GM21360 (cell line): Measurements from ENCODE around the gene IGSF21.

Source experiments
- ATAC-seq: cut with Tn5 transposase; IDR thresholded peaks from one replicate; pipeline ENCODE4 v1.9.1; 2021; ENCODE audit warnings: mild to moderate bottlenecking, moderate library complexity; ENCODE audit not compliant: unreplicated experiment

The IGSF21 gene

DNA sequence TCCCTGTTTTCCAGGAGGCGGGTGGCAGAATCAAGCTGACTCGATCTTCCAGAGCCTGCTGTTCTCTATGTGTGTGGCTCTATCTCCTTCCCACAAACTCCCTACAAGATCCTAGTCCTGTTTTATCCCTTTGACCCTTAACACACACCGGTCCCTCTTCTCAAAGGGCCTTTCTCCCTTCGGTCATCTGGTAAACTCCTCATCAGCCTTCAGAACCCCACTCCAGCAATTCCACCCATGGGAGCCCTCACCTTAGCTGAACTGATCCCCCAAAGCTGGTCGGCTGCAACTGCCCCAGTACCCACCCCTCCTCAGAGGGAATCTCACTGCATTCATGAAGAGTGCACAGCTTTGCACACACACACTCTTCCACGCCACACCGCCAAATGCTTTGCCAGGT is 184.9 kb downstream of the IGSF21 start:
- ATAC-seq: no peak

DNA sequence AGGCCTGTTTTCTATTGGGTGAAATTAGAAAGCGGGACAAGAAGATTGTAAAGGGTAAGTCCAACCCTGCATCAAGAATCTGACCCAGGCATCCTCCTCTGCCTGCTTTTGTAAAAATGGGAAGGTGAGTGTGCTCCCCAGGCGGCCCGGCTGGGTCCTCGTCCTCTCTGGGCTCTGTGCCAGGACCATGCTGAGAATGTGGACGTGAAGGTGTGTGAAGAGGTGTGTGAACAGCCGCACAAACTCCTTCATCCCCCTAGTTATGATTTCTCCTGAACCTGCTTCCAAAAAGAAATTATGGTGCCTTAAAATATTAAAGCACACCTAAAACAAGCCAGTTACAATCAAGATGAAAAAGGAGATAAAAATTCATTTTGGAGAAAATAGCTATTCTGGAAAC is 185.7 kb downstream of the IGSF21 start:
- no peak for ATAC-seq

DNA sequence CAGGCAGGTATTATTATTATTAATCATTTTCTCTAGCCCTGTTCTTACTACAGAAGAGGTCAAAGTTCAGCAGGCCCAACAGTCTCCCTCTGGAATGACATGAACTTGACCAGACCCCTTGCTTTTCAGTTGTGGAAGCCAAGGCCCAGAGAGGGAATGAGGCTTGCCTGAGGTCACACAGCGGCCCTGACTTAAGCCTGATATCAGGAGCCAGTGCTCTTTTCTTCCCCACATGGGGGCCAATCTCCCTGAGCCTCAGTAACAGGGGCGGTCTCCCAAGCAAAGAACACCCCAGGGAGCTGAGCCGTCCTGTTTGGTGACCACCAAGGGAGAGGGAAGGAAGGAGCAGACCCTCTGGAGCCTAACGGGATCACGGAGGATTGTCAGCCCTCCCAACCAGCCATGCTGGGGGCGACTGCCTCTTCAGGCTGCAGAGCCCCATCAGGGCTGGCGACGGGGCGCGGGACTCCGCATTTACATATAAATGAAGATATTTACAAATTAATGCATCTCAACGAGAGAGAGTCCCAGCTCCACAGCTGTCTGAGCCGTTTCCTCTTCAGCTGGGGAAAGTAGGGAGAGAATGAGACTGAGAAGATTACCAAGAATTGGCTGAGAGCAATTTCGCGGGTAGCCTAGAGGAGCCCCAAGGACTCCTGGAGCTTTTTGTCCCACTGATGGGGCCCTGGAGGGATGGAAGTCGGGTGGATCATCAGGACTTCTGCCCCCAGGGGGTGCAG is 187.0 kb downstream of the IGSF21 start:
- ATAC-seq: no peak

DNA sequence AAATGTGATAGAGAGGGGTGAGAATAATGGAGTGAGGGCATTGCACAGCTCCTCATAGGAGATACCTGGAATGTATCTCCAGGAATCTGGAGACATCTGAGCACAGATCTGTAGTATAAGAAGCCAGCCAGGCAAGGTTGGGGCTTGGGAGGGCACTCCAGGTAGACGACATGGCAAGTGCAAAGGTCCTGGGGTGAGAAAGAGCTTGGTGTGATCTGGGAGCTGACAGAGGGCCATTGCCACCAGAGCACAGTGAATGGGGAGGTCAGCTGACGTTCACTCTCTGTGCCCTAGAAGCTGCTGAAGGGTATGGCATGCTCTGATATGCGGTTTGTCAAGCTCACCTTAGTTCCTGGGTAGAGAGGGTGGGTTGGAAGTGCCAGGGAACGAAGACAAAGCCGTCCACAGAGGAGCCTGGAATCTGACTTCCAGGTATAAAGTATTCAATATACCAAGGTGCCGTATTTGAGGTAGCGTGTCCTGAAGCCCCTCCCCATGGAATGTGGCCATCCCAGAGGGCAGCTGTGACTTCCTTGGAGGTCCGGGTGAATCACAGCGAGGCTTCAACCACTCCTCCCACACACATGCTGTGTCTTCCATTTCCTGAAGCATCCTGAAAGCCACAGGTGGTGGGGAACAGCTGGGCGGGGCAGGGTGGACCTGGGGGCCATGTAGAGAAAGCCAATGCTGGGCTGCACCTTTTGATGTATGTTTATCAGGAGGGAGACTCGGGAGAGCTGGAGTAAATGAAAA is 190.5 kb downstream of the IGSF21 start:
- no peak for ATAC-seq

DNA sequence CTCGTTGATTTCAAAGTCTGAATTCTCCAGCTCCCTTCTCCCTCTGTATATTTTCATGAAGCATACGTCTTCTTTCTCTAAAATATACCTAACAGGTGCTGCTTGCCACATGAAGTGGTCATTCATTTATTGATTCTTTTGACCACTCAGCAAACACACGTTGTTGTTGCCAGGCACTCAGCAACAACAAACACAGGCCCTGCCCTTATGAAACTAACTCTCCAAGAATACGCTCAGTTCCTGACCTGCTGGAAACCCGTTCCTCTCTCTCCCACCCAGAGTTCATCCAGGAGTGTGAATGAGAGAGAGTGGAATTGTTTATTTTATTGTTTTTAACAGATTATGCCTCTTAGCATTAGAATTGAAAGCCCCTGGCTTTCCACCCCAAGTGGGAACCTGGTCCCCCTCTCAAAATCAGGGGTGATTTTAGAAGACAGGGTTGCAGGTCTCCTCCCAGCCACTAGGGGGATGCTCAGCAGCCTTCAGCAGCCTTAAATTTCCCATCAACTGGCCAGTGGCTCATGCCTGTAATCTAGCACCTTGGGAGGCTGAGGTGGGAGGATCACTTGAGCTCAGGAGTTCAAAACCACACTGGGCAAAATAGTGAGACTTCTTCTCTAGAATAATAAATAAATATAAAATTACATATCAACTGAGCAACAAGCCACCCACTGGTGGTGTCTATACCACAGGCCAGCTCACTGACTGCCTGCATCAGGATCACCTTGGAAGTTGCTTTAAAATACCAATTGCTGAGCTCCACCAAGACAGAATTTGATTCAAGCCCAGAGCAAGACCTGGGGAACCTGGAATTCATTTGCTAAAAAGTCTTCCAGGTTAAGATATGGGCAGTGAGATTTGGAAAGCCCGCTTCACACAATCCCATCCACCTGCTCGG is 192.1 kb downstream of the IGSF21 start:
- no peak for ATAC-seq

DNA sequence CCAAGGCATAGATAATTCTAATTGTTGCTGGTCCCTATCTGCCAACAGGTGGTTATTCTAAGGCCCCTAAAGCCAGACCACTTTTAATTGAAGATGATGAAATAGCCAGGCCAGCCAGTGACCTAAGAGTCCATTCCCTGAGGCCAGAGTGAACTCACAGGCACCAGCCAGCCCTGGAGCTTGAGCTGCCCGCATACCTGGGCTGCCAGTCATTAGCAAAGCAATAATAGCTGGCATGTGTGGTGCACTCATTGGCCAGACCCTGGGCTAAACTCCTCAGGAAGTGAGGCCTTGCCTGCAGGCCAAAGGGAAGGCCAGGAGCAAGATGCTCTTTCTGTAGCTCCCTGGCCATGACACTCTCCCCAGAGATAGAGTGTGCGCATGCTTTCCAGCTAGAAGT is 192.8 kb downstream of the IGSF21 start:
- ATAC-seq: no peak

DNA sequence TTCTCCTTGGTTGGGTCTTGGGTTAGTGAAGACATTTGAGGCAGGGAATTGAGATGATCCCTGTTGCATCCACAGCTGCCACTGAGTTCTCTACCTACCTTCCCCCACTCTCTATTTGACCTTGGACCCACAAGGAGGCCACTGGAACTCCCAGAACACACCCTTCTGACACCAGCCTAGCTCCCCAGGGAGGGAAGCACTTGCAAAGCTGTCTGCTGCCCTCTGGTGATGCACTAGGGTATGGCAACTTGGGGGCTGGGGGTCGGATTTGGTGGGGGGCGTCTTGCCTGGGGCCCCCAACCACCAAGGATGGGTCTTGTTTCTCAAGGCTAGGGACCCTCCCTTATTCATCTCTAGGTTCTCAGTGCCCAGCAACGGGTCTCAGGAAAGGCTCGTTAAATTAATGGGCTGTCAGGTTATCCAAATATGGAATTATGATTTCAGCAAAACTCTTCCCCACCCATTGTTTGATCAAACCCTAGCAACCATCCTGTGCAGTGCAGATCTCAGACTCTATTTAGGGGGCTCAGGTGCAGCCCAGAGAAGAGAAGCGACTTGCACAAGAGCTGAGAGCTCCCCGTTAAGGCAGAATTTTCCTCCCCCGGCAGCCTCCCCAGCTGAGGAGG is 195.3 kb downstream of the IGSF21 start:
- ATAC-seq: no peak

DNA sequence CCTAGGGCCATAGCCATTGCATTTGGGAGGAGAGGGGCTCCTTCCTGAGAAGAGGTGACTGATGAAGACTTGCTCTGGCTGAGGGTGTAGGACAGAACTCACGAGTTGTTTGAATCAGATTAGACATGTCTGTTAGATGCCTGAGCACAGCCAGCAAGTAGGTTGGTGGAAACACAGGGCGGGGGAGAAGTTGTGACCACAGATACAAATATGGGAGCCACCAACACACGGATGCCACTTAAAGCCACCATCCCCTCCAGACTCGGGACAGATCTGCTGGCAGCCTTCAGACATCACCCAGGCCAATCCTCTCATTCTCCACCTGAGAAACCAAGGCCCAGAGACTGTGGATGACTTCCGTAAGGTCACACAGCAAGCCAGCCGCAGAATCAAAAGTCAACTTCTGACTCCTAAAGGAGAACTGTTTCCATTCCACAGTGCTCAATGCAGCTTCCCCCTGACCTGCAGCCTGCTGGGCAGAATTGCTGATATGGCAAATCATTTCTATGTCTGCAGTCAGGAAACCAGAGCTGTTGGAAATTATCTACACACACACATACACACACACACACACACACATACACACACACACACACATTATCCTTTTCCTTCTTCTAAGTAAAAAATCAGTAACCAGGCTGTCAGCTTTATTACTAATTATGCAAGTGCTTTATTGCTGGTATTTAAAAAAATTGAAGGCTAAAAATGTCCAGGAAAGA is 196.7 kb downstream of the IGSF21 start:
- ATAC-seq: no peak

DNA sequence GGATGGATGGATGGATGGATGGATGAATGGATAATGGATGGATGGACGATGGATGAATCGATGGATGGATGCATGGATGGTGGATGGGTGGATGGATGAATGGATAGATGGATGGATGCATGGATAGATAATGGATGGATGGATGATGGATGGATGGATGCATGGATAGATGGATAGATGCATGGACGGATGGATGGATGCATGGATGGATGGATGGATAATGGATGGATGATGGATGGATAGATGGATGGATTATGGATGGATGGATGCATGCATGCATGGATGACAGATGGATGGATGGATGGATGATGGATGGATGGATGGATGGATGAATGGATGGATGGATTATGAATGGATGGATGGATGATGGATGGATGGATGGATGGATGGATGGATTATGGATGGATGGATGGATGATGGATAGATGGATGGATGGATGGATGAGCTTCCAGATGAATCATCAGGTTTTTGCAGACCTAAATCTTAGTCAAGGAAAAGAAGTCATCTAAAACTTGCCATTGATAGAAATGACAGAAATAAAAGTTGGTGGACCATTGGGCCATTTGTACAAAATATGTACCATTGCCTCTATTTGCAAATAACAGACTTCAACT is 197.7 kb downstream of the IGSF21 start:
- no peak for ATAC-seq

DNA sequence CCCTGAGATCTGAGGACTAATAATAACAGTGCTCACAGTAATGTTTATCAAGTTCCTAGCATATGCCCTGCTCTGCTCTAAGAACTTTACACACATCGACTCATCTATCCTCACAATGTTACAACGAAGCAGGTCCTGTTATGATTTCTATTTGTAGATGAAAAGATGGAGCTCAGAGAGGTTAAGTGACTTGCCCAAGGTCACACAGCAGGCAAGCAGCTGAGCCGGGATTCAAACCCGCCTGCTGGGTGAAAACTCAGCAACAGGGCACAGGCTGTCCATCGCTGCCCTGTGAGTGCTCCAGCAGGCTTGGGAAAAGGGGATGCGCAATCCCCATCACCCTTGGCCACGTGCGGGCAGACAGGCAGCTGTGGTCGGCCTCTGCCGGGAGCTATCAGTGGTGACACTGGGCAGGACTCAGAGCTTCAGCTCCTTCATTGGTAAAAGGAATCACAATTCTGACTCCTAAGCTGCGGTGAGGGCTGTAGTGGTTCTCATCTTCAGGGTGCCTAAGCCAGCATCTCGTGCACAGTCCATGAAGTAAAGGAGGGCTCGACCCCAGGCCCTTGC is 199.8 kb downstream of the IGSF21 start:
- ATAC-seq: no peak

DNA sequence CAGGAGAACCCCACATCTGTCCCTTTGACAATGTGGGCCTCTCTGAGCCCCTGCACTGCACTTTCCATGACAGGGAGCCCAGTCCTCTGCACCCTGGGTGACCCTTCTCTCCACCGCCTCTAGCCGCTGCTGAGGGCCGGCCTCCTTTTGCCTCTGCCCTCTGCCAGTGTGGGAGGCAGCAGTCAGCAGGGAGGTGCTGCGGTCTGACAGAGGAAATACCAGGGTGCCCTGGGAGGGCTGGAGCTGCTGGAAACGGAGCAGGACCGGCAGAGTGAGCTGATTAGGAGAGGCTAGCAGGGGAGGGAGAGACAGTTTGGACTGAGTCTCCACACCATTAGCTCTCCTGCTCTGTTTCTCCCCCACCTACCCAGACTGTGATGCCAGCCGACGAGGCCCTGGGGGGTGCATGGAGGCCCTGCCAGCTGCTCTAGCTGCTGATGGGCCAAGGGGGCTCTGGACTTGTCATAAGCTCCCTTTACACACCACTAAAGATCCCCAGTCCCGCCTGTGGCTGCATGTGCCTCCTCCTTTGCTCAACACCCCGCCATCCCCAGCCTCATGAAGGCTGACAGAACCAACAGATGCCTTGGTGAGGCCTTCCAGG is 202.1 kb downstream of the IGSF21 start:
- ATAC-seq: no peak

DNA sequence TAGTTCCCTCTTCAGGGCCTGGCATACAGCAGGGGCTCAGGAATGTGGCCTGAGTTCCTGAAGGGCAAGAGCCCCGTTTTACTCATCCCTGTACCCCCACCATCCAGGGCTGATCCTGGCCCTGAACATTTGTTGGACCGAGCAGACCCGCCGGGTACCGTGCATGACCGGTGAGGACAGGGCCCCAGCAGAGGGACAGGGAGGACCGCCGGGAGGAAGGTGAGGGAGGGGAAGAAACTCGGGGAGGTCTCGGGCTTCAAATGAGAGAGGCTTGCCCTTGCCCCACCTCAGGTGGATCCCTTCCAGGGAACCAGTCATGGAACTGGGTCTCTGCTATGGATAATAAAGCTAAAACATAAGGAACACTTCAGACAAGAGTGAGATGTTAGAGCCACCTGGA is 205.4 kb downstream of the IGSF21 start:
- ATAC-seq: no peak

DNA sequence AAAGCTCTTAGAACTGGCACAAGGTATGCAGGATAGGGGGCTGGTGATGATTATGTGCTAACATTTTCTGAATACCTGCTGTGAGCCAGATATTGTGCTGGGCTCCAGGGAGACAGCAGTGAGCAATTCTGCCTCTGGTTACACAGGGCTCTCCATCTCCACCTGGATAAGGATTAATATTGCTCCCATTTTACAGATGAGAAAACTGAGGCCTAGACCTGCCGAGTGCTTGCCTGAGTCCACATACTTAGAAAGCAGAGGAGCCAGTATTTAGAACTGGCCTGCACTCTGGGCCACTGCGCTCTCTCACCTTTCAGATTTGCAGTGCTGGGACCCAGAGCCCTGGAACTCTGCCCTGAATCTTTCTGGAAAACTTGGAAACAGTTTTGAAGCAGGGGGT is 205.9 kb downstream of the IGSF21 start:
- no peak for ATAC-seq

DNA sequence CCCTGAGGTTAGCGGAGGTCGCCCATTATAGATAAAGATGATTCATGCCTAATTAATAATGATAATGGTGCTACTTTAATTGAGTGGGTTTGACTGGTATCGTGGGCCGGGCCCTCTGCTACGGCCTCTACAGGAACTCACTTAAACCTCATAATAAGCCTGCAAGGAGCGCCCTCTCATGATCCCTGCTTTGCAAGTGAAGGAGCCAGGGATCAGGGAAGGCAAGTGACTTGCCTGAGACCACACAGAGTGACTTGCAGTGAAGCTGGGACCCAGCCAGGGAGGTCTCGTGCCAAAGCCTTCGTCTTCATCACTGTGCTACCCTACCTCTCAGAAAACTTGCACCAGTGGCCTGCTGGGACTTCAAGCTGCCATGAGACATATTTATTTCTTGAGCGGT is 206.8 kb downstream of the IGSF21 start:
- no peak for ATAC-seq

DNA sequence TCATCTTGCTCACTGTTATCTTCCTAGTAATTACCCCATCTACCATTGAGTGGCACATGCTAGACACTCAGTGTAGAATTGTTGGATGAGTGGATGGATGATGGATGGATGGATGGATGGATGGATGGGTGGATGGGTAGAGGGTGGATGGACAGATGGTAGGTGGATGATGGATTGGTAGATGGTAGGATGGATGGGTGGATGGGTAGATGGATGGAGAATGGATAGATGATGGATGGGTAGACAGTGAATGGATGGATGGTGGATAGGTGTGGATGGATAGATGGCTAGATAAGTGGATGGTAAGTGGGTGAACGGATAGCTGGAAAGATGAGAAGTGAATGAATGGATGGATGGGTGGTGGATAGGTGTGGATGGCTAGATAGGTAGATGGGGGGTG is 207.9 kb downstream of the IGSF21 start:
- no peak for ATAC-seq

DNA sequence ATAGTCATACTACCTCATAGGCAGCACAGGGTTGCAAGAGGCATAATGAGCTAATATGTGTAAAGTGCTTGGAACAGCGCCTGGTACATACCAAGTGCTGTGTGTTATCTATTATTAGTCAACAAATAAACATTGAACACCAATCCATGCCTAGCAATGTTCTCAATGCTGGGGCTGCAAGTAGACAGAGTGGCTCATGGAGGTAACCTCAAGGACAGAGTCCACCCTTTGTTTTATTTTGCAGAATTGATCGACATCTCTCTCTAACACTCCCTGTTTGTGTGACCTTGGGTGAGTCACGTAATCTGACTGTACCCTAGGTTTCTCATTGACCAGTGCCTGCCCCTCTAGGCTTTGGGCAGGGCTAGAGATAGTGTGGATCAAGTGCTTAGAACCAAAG is 209.2 kb downstream of the IGSF21 start:
- no peak for ATAC-seq

DNA sequence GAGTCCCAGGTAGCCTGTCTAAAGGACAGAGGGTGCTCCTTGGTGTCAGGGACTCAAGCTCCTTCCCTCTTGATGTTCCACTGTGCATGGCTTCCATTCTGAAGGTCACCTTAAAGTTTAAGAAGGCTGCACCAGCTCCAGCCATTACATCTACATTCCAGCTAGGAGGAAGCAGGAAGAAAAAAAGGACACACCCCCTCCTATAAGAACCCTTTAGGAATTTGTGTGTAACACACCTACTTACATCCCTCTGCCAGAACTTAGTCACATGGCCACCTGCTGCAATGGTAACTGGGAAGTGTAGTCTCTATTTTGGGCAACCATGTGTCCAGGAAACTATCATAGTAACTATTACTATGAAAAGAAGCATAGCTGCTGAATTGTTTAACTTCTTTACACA is 211.5 kb downstream of the IGSF21 start:
- ATAC-seq: no peak

DNA sequence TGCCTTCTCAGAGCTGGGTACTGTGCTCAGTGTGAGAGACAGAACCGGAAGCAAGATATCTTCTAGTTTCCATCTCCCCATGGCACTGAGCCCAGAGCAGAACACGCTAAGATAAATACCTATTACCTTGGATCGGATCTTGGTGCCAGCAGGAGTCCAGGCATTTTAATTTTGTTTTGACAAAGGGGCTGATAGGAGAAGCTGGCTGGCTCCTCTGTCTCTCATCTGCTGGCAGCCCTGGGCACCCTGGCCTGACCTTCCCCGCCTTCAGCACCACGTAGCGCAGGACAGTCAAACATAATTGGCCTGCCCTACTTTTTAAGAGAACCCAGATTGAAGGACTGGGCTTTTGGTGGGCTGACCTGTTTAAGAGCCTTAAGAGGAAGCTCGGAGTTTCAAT is 212.5 kb downstream of the IGSF21 start:
- no peak for ATAC-seq

DNA sequence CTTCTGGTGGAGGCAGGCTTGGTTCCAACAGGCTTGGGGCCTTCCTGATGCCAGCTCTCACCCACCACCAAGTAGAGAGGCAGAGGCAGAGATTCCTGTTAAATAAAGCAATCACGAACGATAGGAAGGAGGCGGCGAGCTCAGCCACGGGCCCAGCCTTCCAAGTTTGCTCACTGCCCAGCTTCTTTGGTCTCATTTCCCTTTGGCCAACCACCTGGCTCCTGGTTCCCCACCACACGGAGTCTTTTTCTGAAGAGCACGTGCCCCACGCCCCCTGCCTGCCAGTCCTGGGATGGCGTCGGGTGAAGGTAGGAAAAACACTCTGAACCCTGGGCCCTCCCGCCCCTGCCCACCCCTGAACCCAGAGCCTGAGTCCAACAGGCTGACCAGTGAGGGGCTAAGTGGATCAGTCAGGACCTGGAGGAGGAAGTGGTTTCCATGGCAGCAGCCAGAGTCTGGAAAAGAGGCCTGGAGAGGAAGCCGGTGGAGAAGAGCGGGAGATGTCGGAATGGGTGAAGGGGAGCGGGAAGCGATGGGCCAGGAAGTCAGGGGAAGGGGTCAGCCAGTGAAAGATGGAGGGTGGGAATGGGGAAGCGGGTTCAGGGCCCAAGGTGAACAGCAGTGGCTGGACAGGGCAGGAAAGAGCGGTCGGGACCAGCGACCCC is 214.9 kb downstream of the IGSF21 start:
- ATAC-seq: no peak
